IPS DF 19.7 (cell line): Measurements from ENCODE around the gene RASIP1.

Experiments
- DNase-seq: peaks from one replicate; pipeline ENCODE4 v3.0.0-alpha.2; 2013; ENCODE audit warnings: low read depth, low spot score

The RASIP1 gene

GRCh38 chr19:48756212-48756611 is 15.8 kb upstream of the RASIP1 start:
- DNase-seq = no peak

GRCh38 chr19:48755787-48756186 is 15.4 kb upstream of the RASIP1 start:
- DNase-seq = no peak

GRCh38 chr19:48755084-48755641 is 14.8 kb upstream of the RASIP1 start, which contains the start of gene FGF21:
Gene FGF21 (plus strand): TSS chr19:48755524. CDS start chr19:48756237, 713 bp downstream.
- no peak for DNase-seq

- no peak for DNase-seq
Observed at GRCh38 chr19:48752496-48753365, 12.3 kb upstream of the RASIP1 start, which contains the start of gene FUT1. Gene FUT1 (minus strand): TSS chr19:48752641. CDS start chr19:48751281, 1,360 bp downstream.

- DNase-seq = no peak
Observed at GRCh38 chr19:48751845-48752495, 11.6 kb upstream of the RASIP1 start.

GRCh38 chr19:48750771-48751504 is 10.5 kb upstream of the RASIP1 start:
- no peak for DNase-seq

GRCh38 chr19:48750351-48750750 is 9.9 kb upstream of the RASIP1 start:
- DNase-seq = no peak

- no peak for DNase-seq
Observed at GRCh38 chr19:48749571-48750198, 9.3 kb upstream of the RASIP1 start.

- peak; percentile 84 for DNase-seq
Observed at GRCh38 chr19:48746738-48747575, 6.5 kb upstream of the RASIP1 start, which contains the start of gene IZUMO1. Gene IZUMO1 (minus strand): TSS chr19:48746909. CDS start chr19:48745859, 1,050 bp downstream.

- no peak for DNase-seq
Observed at GRCh38 chr19:48746110-48746509, 5.7 kb upstream of the RASIP1 start.

- DNase-seq = no peak
Observed at GRCh38 chr19:48745208-48745995, 5.0 kb upstream of the RASIP1 start.

GRCh38 chr19:48742096-48742495 is 1.7 kb upstream of the RASIP1 start:
- DNase-seq = no peak

GRCh38 chr19:48741129-48741999 is 954 bp upstream of the RASIP1 start:
- no peak for DNase-seq

GRCh38 chr19:48739404-48740163 is 826 bp downstream of the RASIP1 start:
- DNase-seq = no peak

GRCh38 chr19:48738557-48739403 is 1.6 kb downstream of the RASIP1 start:
- DNase-seq = no peak

- DNase-seq = no peak
Observed at GRCh38 chr19:48737360-48737998, 2.9 kb downstream of the RASIP1 start.
